ENCODE measurements around the gene POLL. TPM values are rescaled to one million over a fixed set of nuclear protein-coding genes. Genes with fewer than 3 reads are reported as not detected.

Gene POLL
- total and polyA plus RNA-seq, 2 experiments from 2014 or later = 16.8 to 17.7 TPM

DNA sequence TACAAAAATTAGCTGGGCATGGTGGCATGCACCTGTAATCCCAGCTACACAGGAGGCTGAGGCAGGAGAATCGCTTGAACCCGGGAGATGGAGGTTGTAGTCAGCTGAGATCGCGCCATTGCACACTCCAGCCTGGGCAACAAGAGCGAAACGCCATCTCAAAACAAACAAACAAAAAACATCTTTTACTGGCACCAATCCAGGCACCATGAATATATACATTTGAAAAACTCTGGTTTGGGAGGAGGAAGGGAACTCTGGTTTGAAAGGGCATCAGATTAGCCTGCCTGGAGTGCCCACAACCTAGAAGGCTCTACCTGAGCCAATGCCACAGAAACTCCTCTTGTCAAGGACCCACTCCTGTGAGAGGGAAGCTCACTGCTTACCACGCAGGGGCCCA is 15.9 kb downstream of the POLL start:
- no peaks in the 10 kb centered on the region for H4K20me1 ChIP-seq (ENCODE audit: insufficient read depth, poor library complexity, severe bottlenecking)
- H3K4me3 ChIP-seq = no peak overlapping the region
- no peak for DNase-seq (ENCODE audit: low spot score)
- TF ChIP-seq EZH2phosphoT487 (IDR thresholded peaks at IDR 0.05; ENCODE audit: low read depth, severe bottlenecking, unreplicated experiment) (no peak), EZH2 (IDR thresholded peaks at IDR 0.05; ENCODE audit: borderline replicate concordance) (no peak)
- TF ChIP-seq, protein P1, sequence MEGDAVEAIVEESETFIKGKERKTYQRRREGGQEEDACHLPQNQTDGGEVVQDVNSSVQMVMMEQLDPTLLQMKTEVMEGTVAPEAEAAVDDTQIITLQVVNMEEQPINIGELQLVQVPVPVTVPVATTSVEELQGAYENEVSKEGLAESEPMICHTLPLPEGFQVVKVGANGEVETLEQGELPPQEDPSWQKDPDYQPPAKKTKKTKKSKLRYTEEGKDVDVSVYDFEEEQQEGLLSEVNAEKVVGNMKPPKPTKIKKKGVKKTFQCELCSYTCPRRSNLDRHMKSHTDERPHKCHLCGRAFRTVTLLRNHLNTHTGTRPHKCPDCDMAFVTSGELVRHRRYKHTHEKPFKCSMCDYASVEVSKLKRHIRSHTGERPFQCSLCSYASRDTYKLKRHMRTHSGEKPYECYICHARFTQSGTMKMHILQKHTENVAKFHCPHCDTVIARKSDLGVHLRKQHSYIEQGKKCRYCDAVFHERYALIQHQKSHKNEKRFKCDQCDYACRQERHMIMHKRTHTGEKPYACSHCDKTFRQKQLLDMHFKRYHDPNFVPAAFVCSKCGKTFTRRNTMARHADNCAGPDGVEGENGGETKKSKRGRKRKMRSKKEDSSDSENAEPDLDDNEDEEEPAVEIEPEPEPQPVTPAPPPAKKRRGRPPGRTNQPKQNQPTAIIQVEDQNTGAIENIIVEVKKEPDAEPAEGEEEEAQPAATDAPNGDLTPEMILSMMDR (IDR thresholded peaks at IDR 0.05; ENCODE audit: poor library complexity) = no peak
- H3K4me2 ChIP-seq = no peak overlapping the region
- H3K9me3 ChIP-seq (ENCODE audit: low read depth) = no peaks in the 10 kb centered on the region
- H3K27me3 ChIP-seq = peaks cover 28% of the 10 kb centered on the region
- H3K4me1 ChIP-seq (ENCODE audit: insufficient read depth) = peaks cover 6% of the 10 kb centered on the region
- H3K79me2 ChIP-seq = no peaks in the 10 kb centered on the region
- 92% methylated on average over 7 of the region's 7 CpGs for WGBS (ENCODE audit: low lambda C conversion rate, missing lambda C conversion rate)
- no peaks in the 10 kb centered on the region for H3K36me3 ChIP-seq (replicated peaks; ENCODE audit: insufficient read depth, low read depth)
- H3K27ac ChIP-seq = no peak overlapping the region
- H3K9me2 ChIP-seq (replicated peaks; ENCODE audit: insufficient read depth) = no peaks in the 10 kb centered on the region
- H2AFZ ChIP-seq = no peak overlapping the region

DNA sequence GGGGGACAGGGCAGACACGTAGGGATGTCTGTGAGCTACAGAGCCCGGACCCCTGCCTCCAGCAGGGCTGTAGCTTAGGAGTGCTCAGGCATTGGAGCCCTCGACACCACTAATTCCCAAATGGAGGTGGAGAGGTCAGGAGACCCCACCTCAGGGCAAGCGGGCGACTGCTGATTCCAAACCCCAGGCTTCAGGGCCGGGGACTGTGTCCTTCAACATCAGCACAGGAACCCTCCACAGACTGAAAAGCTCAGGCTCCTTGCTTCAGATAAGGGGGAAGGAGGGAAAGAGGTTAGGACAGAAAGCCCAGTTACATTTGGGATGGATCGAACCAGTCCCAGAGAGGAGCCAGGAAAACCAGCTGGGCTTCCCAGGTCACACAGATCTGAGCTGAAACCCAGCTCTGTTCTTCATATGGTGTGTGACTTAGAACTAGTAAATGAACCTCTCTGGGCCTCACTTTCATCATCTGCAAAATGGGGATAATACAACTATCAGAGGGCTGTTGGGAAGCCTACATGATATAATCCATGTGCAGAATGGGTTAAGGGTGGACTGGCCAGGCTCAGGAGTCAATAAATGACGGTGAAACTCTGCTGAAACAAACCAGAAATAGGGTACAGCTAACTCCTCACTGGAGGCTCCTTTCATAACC is 16.7 kb downstream of the POLL start:
- Histone ChIP-seq H3K27me3 (peaks cover 36% of the 10 kb centered on the region), H3K4me1 (ENCODE audit: insufficient read depth) (peaks cover 6% of the 10 kb centered on the region), H3K4me3 (no peak overlapping the region), H3K9me2 (replicated peaks; ENCODE audit: insufficient read depth) (no peaks in the 10 kb centered on the region), H3K27ac (no peak overlapping the region), H2AFZ (no peak overlapping the region), H3K79me2 (no peaks in the 10 kb centered on the region), H4K20me1 (ENCODE audit: insufficient read depth, poor library complexity, severe bottlenecking) (no peaks in the 10 kb centered on the region), H3K9me3 (ENCODE audit: low read depth) (no peaks in the 10 kb centered on the region), H3K4me2 (no peak overlapping the region), H3K36me3 (replicated peaks; ENCODE audit: insufficient read depth, low read depth) (no peaks in the 10 kb centered on the region)
- no peak for DNase-seq (ENCODE audit: low spot score)
- TF ChIP-seq, protein P1 (IDR thresholded peaks at IDR 0.05; ENCODE audit: poor library complexity) = no peak
- no peak for TF ChIP-seq EZH2phosphoT487 (IDR thresholded peaks at IDR 0.05; ENCODE audit: low read depth, severe bottlenecking, unreplicated experiment)
- TF ChIP-seq EZH2 (IDR thresholded peaks at IDR 0.05; ENCODE audit: borderline replicate concordance) = no peak
- WGBS (ENCODE audit: low lambda C conversion rate, missing lambda C conversion rate) = 81% methylated on average over 8 of the region's 8 CpGs

DNA sequence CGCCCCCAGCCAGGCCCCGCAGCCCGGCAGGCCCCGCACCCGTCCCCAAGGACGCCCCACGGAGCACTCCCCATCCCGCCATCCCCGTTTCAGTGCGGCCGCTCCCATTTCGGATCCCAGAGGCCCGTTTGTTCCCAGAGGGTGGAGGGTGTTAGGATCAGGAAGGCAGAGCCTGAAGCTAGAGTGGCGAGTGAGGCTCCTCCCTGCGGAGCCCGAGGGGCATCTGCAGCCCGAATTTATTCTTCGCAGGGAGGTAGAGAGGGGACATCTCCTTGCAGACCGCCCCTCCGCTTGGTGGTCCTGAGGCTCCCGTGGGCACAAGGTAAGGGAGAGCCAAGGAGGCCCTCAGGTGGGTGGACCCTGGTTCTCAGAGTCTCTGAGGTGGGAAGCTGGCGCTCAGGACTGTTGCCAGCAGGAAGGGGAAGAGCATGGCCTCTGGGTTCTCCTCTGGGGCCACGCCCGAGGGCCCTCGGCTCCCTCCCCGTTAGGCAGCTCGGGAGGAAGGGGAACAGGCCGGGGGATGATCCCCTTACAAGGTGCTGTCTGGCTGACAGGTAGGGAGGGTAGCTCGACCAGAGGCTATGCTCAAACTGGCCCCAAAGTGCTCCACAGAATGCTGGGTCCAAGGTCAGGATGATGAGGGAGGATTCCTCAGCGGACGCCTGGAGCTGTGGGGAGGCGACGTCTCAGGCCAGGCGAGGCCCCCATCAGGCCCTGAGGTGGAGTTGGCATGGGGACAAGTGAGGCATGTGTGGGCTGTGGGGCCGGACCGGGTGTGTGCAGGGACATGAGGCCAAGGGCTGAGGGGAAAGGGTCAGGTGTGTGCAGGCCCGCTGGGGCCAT is 17.4 kb downstream of the POLL start:
- WGBS (ENCODE audit: low lambda C conversion rate, missing lambda C conversion rate) = 22% methylated on average over 27 of the region's 37 CpGs
- Histone ChIP-seq H3K4me3 (peak overlapping the region; percentile 82), H3K27me3 (peaks cover 43% of the 10 kb centered on the region)

More for the DNA sequence above, 17.4 kb downstream of the POLL start:
- Histone ChIP-seq H3K9me3 (ENCODE audit: low read depth) (no peaks in the 10 kb centered on the region), H3K27ac (no peak overlapping the region), H3K4me2 (peak overlapping the region; percentile 99), H3K9me2 (replicated peaks; ENCODE audit: insufficient read depth) (no peaks in the 10 kb centered on the region), H3K79me2 (no peaks in the 10 kb centered on the region), H3K4me1 (ENCODE audit: insufficient read depth) (peaks cover 6% of the 10 kb centered on the region), H3K36me3 (replicated peaks; ENCODE audit: insufficient read depth, low read depth) (no peaks in the 10 kb centered on the region), H2AFZ (peak overlapping the region; percentile 66), H4K20me1 (ENCODE audit: insufficient read depth, poor library complexity, severe bottlenecking) (no peaks in the 10 kb centered on the region)
- TF ChIP-seq, protein P1 (IDR thresholded peaks at IDR 0.05; ENCODE audit: poor library complexity) = no peak
- no peak for TF ChIP-seq EZH2 (IDR thresholded peaks at IDR 0.05; ENCODE audit: borderline replicate concordance)
- DNase-seq (ENCODE audit: low spot score) = no peak

Measured in hepatocyte (in vitro differentiated cells).